ENCODE measurements around the gene BORA. TPM values are rescaled to one million over a fixed set of nuclear protein-coding genes. Genes with fewer than 3 reads are reported as not detected.

BORA gene
- total RNA-seq (2021; ENCODE audit: unreplicated experiment) (8.0 TPM), Bru-seq, nascent RNA (percentile 82 among the genes with signal in this experiment), BruChase-seq, experiment 1, labeled RNA remaining after a 2-hour chase (percentile 76 among the genes with signal in this experiment), BruChase-seq, experiment 2, labeled RNA remaining after a 6-hour chase (percentile 59 among the genes with signal in this experiment)
- polyA plus RNA-seq (2012; ENCODE audit: insufficient read length) = 2.5 TPM
- long read RNA-seq, transcript BORA-203 (12 exons, 2,936 nt) = major isoform, 11 of 27 reads
- long read RNA-seq, partial matches to known transcripts = 2 of 27 reads
- long read RNA-seq, other reads (novel, unspliced or antisense) = 12 of 27 reads

- in situ Hi-C loops (cut with HindIII; ENCODE audit: low pct_unique_long_range_greater_than_20kb, low sequenced_read_pairs) = no loop called here
- intact Hi-C loops (cut with micrococcal nuclease; ENCODE audit: unreplicated experiment) = no loop called here
- no peaks in the 10 kb centered on the region for H3K27me3 ChIP-seq (ENCODE audit: control insufficient read depth, insufficient read depth, low read length)
- no peaks in the 10 kb centered on the region; the same call in none of the 2 replicates for H3K4me1 ChIP-seq (ENCODE audit: control insufficient read depth, insufficient read depth, low read length)
- peak within 1 kb of the TSS; percentile 84 to 92 for H3K4me3 ChIP-seq (ENCODE audit: low read depth in 2 of 2, low read length in 2 of 2)
- H3K27ac ChIP-seq (ENCODE audit: low read length) = peak within 1 kb of the TSS; percentile 89
- H3K36me3 ChIP-seq (ENCODE audit: control insufficient read depth, insufficient read depth, low read length) = peaks cover 7% of the 10 kb centered on the region
- POLR2A ChIA-PET = no interaction called here
- CTCF ChIA-PET = no interaction called here
- TF ChIP-seq SIN3A (IDR thresholded peaks at IDR 0.05; ENCODE audit: borderline replicate concordance, insufficient read depth, low read depth, low read length) (peak; percentile 48; the same call in 1 of the 2 replicates), CTCF (IDR thresholded peaks at IDR 0.05) (no peak), POLR2AphosphoS5 (IDR thresholded peaks at IDR 0.05; ENCODE audit: low read depth, low read length) (peak; percentile 63)
- no peaks in the 10 kb centered on the region for H3K9me3 ChIP-seq (ENCODE audit: control insufficient read depth, insufficient read depth, low read depth, low read length)
- no TSS peak for BruUV-seq (replicated peaks)
- DNase-seq (ENCODE audit: low read depth, low spot score) = peak; percentile 88
- peak; percentile 98 for ATAC-seq
Measured at GRCh38 chr13:72727417-72728289, at the start of gene BORA, which contains the start of gene MZT1. Gene BORA, plus strand, starts transcription at chr13:72727923. Its CDS starts 1,018 bp downstream, at chr13:72728941. Gene MZT1, minus strand, starts transcription at chr13:72727629. Its CDS starts 27 bp downstream, at chr13:72727602.

- TF ChIP-seq REST (IDR thresholded peaks at IDR 0.05; ENCODE audit: insufficient read depth in 1 of 2, low read depth in 2 of 2, low read length in 1 of 2) = no peak
- TF ChIP-seq POLR2AphosphoS5 (IDR thresholded peaks at IDR 0.05; ENCODE audit: low read depth, low read length) = no peak
- TF ChIP-seq CTCF (IDR thresholded peaks at IDR 0.05) = no peak
- no peak for TF ChIP-seq TCF7L2 (IDR thresholded peaks at IDR 0.05; ENCODE audit: low read depth, low read length)
- no peak for TF ChIP-seq SIN3A (IDR thresholded peaks at IDR 0.05; ENCODE audit: borderline replicate concordance, insufficient read depth, low read depth, low read length)
- CTCF ChIA-PET = no interaction called here
- in situ Hi-C loops (cut with HindIII; ENCODE audit: low pct_unique_long_range_greater_than_20kb, low sequenced_read_pairs) = no loop called here
Measured at GRCh38 chr13:72678312-72678711, 49.4 kb upstream of the BORA start.

More at GRCh38 chr13:72678312-72678711, 49.4 kb upstream of the BORA start:
- DNase-seq (ENCODE audit: low read depth, low spot score) (no peak), ATAC-seq (no peak)
- H3K27ac ChIP-seq (ENCODE audit: low read length) = no peak overlapping the region
- BruUV-seq (replicated peaks) = no TSS peak
- H3K9me3 ChIP-seq (ENCODE audit: control insufficient read depth, insufficient read depth, low read depth, low read length) = no peaks in the 10 kb centered on the region
- no peak overlapping the region for H3K4me3 ChIP-seq (ENCODE audit: low read depth in 2 of 2, low read length in 2 of 2)
- no peaks in the 10 kb centered on the region for H3K36me3 ChIP-seq (ENCODE audit: control insufficient read depth, insufficient read depth, low read length)
- H3K27me3 ChIP-seq (ENCODE audit: control insufficient read depth, insufficient read depth, low read length) = no peaks in the 10 kb centered on the region
- no peaks in the 10 kb centered on the region for H3K4me1 ChIP-seq (ENCODE audit: control insufficient read depth, insufficient read depth, low read length)
- intact Hi-C loops (cut with micrococcal nuclease; ENCODE audit: unreplicated experiment) = no loop called here
- POLR2A ChIA-PET = no interaction called here

Measured in Panc1 (cell line).